K562 (cell line): ENCODE results near the gene KIF14. TPM values are rescaled to one million over a fixed set of nuclear protein-coding genes. Genes with fewer than 3 reads are reported as not detected.

ENCODE experiments used
- ATAC-seq: fragments of 200-7000 bp; cut with Tn5 transposase; 3 replicates; pipeline ENCODE4 v1.9.1; 2020; ENCODE audit warnings: moderate library complexity
- BruUV-seq: library from RNA; stranded (reverse); fragments of 400-500 nt; replicated peaks from 2 replicates; lab custom pipeline; 2021; lab: Mats Ljungman, UMichigan
- CTCF ChIA-PET: fragments of 300-600 bp; formaldehyde crosslinking; extraction: SDS; loops from one replicate; lab custom pipeline; 2021; ENCODE audit warnings: low intra/inter-chr PET ratio; lab: Yijun Ruan, JAX
- POLR2A ChIA-PET: fragments of 300-600, 350-650 bp; sonication (Branson Sonifier 250); formaldehyde crosslinking; extraction: SDS; loops from one replicate; lab custom pipeline; 2021; ENCODE audit warnings: antibody characterized with exemption, inconsistent platforms; lab: Yijun Ruan, JAX
- DNase-seq, 4 experiments: peaks; one replicate each; pipeline versions ENCODE4 v3.0.0 to v3.0.0-alpha.2; 2011 to 2018; ENCODE audit warnings: low spot score in 3 of 4, mixed read lengths in 3 of 4; ENCODE audit errors: extremely low read depth in 1 of 4
- FAIRE-seq: peaks from 2 replicates; lab custom pipeline; 2011; peaks lifted over from hg19 to GRCh38; lab: Jason Lieb, UNC
- H2AFZ ChIP-seq: 2 replicates; pipeline ENCODE4 v1.6.0; 2011; ENCODE audit warnings: low read depth, low read length, control low read depth, inconsistent platforms
- H3K27ac ChIP-seq: fragments of 200-600 bp; 3 replicates; pipeline ENCODE4 v1.8.0; 2011; ENCODE audit warnings: low read depth, mild to moderate bottlenecking, control low read depth, inconsistent platforms, low read length, moderate library complexity, mixed read lengths; ENCODE audit errors: extremely low read depth
- H3K27me3 ChIP-seq, 2 experiments: fragments of 300-600 bp in 1 of 2; 2 replicates in 1 of 2; 3 replicates in 1 of 2; pipeline versions ENCODE4 v1.6.0 to v1.8.0; 2011; ENCODE audit warnings: inconsistent platforms in 2 of 2, low read length in 2 of 2, mild to moderate bottlenecking in 1 of 2, mixed read lengths in 1 of 2, moderate library complexity in 1 of 2; ENCODE audit not compliant: control insufficient read depth in 2 of 2, insufficient read depth in 2 of 2
- H3K36me3 ChIP-seq: fragments of 300-600 bp; 3 replicates; pipeline ENCODE4 v1.8.0; 2011; ENCODE audit warnings: mild to moderate bottlenecking, low read length, inconsistent platforms; ENCODE audit not compliant: control insufficient read depth, insufficient read depth
- H3K4me1 ChIP-seq, 2 experiments: fragments of 200-600 bp in 1 of 2; replicated peaks in 1 of 2; 2 replicates in 1 of 2; 3 replicates in 1 of 2; pipeline versions ENCODE4 v1.5.1 to v1.8.0; 2011; ENCODE audit warnings: inconsistent platforms in 2 of 2, low read length in 2 of 2, mild to moderate bottlenecking in 1 of 2, mixed read lengths in 1 of 2, moderate library complexity in 1 of 2; ENCODE audit not compliant: control insufficient read depth in 2 of 2, insufficient read depth in 2 of 2
- H3K4me2 ChIP-seq: 2 replicates; pipeline ENCODE4 v1.6.1; 2011; ENCODE audit warnings: low read length, control low read depth, inconsistent platforms, mixed read lengths; ENCODE audit not compliant: insufficient read depth
- H3K4me3 ChIP-seq: fragments of 200-600 bp; sonication (generic), shearing (Covaris generic); 2 replicates; pipeline ENCODE4 v1.5.1; 2016; ENCODE audit warnings: control low read depth, inconsistent platforms
- H3K79me2 ChIP-seq: fragments of 200-600 bp; 3 replicates; pipeline ENCODE4 v1.8.0; 2011; ENCODE audit warnings: low read length, inconsistent platforms; ENCODE audit not compliant: control insufficient read depth, insufficient read depth
- H3K9ac ChIP-seq, 2 experiments: 2 replicates each; pipeline versions ENCODE4 v1.6.0 to v1.6.1; 2011; ENCODE audit warnings: low read depth in 2 of 2, low read length in 2 of 2, control low read depth in 1 of 2, inconsistent platforms in 1 of 2, mild to moderate bottlenecking in 1 of 2, mixed read lengths in 1 of 2; ENCODE audit not compliant: insufficient read depth in 1 of 2
- H3K9me1 ChIP-seq: one replicate; pipeline ENCODE4 v1.6.0; 2011; ENCODE audit warnings: inconsistent platforms, mild to moderate bottlenecking, low read length, moderate library complexity; ENCODE audit not compliant: control insufficient read depth, insufficient read depth
- H3K9me3 ChIP-seq: replicated peaks from 2 replicates; pipeline ENCODE4 v1.5.1; 2011; ENCODE audit warnings: low read depth, low read length, inconsistent platforms; ENCODE audit not compliant: control insufficient read depth, insufficient read depth
- H4K20me1 ChIP-seq: replicated peaks from 2 replicates; pipeline ENCODE4 v1.6.1; 2011; ENCODE audit warnings: low read length, inconsistent platforms, mixed read lengths; ENCODE audit not compliant: control insufficient read depth, insufficient read depth
- RBBP5 ChIP-seq: fragments of 200-600 bp; sonication (generic); IDR thresholded peaks from 2 replicates; pipeline ENCODE4 v1.6.1; 2012; ENCODE audit warnings: borderline replicate concordance, mild to moderate bottlenecking, low read length, control low read depth, inconsistent platforms; ENCODE audit not compliant: insufficient read depth, poor library complexity, severe bottlenecking
- WGBS: fragments of 100-300 bp; shearing (Covaris generic); methylation state at CpG from one replicate; pipeline ENCODE4 v1.1.6; 2016; ENCODE audit warnings: low coverage, mixed read lengths; ENCODE audit not compliant: insufficient coverage; ENCODE audit errors: missing lambda C conversion rate; 5-methylcytosine and 5-hydroxymethylcytosine counted together
- in situ Hi-C: fragments of 300-500 bp; cut with MboI; formaldehyde crosslinking; loops from 4 replicates; pipeline ENCODE4 v1.15.0; 2018; ENCODE audit warnings: inconsistent platforms, mixed read lengths
- intact Hi-C: fragments of 100-400 bp; cut with micrococcal nuclease; formaldehyde crosslinking; loops from 2 replicates; pipeline ENCODE4 v1.14.2; 2022
- polyA plus RNA-seq, 8 experiments: library from polyadenylated mRNA; depleted of rRNA in 4 of 8; stranded (reverse) in 5 of 8; unstranded in 3 of 8; fragments of >200 nt; fragmentation: Nextera tagmentation in 2 of 8; fragmentation: Illumina TruSeq in 1 of 8; extraction: Ambion mirVana in 2 of 8; extraction: Trizol in 1 of 8; gene quantifications; 2 replicates each; pipeline versions ENCODE4 v1.2.1 to v1.2.3, GENCODE V29; 2011 to 2014; ENCODE audit warnings: inconsistent platforms in 1 of 8, missing spikeins in 1 of 8
- total RNA-seq, 7 experiments: library from RNA; depleted of rRNA in 6 of 7; stranded (reverse); fragments of >200 nt in 6 of 7; fragmentation: Illumina TruSeq in 2 of 7; extraction: Trizol in 2 of 7; gene quantifications; 2 replicates each; pipeline versions ENCODE4 v1.2.1 to v1.2.3, GENCODE V29; 2011 to 2021; ENCODE audit warnings: low replicate concordance in 1 of 7
- TF ChIP-seq, protein P1 (sequence below): fragments of 450-650 bp; IDR thresholded peaks from 2 replicates; pipeline ENCODE4 v1.6.1; 2014; ENCODE audit warnings: low read depth, mild to moderate bottlenecking, moderate library complexity, borderline replicate concordance
- TF ChIP-seq, protein P2 (sequence below), 2 experiments: fragments of 200-800 bp in 1 of 2; sonication (Bioruptor generic) in 1 of 2; sonication (generic) in 1 of 2; formaldehyde crosslinking in 1 of 2; IDR thresholded peaks in 1 of 2; conservative IDR thresholded peaks in 1 of 2; 2 replicates each; pipeline versions ENCODE4 v1.5.0 to v1.6.1; 2016 to 2020; ENCODE audit warnings: missing compliant biosample characterization in 1 of 2, missing genetic modification characterization in 1 of 2, missing genetic modification reagents in 1 of 2
- TF ChIP-seq, protein P3 (sequence below): fragments of 250-450 bp; sonication (Bioruptor Pico); IDR thresholded peaks from 2 replicates; pipeline ENCODE4 v1.8.0; 2022; ENCODE audit warnings: moderate library complexity, mild to moderate bottlenecking, inconsistent platforms

Gene KIF14
- total and polyA plus RNA-seq, 9 of the 15 experiments (the other 6 are each of a cell fraction or from before 2014, with no cell fraction given), result 11.5 to 47.4 (median 29.0) TPM

DNA sequence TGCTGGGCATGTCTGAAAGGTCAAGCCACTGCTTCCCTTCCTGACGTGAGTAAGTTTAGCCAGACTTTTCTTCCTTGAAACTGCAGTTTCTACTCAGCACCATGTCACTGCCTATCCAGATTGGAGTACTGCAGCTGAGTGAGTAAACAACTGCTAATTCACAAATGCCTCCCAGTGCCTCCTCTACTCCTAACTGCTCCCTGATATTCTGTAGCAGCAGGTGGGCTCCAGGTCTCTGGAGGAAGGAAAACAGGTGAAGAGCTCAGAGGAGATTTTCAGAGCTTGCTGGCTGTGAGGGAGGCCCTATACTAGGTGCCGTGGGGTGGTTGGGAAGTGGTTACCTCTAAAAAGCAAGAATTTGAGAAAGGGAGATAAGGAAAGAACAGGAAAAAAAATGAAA lies 96.5 kb downstream of the KIF14 start:
- DNase-seq (no peak), ATAC-seq (no peak), FAIRE-seq (no peak)
- Histone ChIP-seq H3K9me3 (no peaks in the 10 kb centered on the region), H3K79me2 (no peaks in the 10 kb centered on the region), H3K4me2 (no peak overlapping the region), H3K4me3 (no peak overlapping the region), H3K9ac (no peak overlapping the region; a peak in 1 of 4 replicates), H3K9me1 (no peaks in the 10 kb centered on the region), H4K20me1 (no peaks in the 10 kb centered on the region; the same call in 1 of the 2 replicates), H2AFZ (no peak overlapping the region), H3K27ac (no peak overlapping the region), H3K4me1 (no peaks in the 10 kb centered on the region), H3K27me3 (peaks cover 28 to 63% of the 10 kb centered on the region in 2 experiments), H3K36me3 (no peaks in the 10 kb centered on the region)
- no TSS peak for BruUV-seq
- no peak for TF ChIP-seq RBBP5
- TF ChIP-seq, protein P1, sequence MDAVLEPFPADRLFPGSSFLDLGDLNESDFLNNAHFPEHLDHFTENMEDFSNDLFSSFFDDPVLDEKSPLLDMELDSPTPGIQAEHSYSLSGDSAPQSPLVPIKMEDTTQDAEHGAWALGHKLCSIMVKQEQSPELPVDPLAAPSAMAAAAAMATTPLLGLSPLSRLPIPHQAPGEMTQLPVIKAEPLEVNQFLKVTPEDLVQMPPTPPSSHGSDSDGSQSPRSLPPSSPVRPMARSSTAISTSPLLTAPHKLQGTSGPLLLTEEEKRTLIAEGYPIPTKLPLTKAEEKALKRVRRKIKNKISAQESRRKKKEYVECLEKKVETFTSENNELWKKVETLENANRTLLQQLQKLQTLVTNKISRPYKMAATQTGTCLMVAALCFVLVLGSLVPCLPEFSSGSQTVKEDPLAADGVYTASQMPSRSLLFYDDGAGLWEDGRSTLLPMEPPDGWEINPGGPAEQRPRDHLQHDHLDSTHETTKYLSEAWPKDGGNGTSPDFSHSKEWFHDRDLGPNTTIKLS, result no peak
- in situ Hi-C loops, result loop anchor here (25.0 kb wide), 1 partner anchor 1762 kb away; no protein-coding TSS in a partner anchor
- ChIA-PET POLR2A (no interaction called here), CTCF (no interaction called here)
- WGBS, result 5% methylated on average over 2 of the region's 2 CpGs
- intact Hi-C loops, result no loop called here

DNA sequence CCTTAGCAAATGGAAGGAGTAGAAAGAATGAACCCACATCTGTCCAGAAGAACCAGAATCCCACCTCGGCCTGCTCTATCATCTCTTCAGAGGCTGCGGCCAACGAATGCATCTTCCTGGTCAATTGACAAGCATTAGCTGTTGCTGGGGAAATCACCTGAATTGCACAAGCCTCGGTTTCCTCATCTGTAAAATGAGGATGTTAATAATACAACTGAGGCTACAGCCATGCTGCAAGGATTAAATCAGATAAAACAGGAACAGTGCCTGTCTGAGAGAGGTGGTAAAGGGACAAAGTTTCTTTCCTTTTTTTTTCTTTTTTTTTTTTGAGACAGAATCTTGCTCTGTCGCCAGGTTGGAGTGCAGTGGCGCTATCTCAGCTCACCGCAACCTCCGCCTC lies 99.8 kb downstream of the KIF14 start:
- no peaks in the 10 kb centered on the region; the same call in 1 of the 2 replicates for H4K20me1 ChIP-seq
- WGBS, result 9% methylated on average over 8 of the region's 8 CpGs
- no peak overlapping the region for H3K9ac ChIP-seq
- CTCF ChIA-PET, result no interaction called here
- no peaks in the 10 kb centered on the region for H3K9me1 ChIP-seq
- no peaks in the 10 kb centered on the region for H3K36me3 ChIP-seq
- POLR2A ChIA-PET, result no interaction called here
- intact Hi-C loops, result no loop called here
- H3K27me3 ChIP-seq, result peaks cover 21 to 43% of the 10 kb centered on the region in 2 experiments
- in situ Hi-C loops, result loop anchor here (25.0 kb wide), 1 partner anchor 1758 kb away; no protein-coding TSS in a partner anchor
- no peaks in the 10 kb centered on the region for H3K9me3 ChIP-seq
- H3K79me2 ChIP-seq, result no peaks in the 10 kb centered on the region
- TF ChIP-seq, protein P2, sequence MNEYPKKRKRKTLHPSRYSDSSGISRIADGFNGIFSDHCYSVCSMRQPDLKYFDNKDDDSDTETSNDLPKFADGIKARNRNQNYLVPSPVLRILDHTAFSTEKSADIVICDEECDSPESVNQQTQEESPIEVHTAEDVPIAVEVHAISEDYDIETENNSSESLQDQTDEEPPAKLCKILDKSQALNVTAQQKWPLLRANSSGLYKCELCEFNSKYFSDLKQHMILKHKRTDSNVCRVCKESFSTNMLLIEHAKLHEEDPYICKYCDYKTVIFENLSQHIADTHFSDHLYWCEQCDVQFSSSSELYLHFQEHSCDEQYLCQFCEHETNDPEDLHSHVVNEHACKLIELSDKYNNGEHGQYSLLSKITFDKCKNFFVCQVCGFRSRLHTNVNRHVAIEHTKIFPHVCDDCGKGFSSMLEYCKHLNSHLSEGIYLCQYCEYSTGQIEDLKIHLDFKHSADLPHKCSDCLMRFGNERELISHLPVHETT (CRISPR knock-in tag; conservative IDR thresholded peaks at IDR 0.05 in 1 of 2, IDR thresholded peaks at IDR 0.05 in 1 of 2), result no peak
- TF ChIP-seq, protein P3, sequence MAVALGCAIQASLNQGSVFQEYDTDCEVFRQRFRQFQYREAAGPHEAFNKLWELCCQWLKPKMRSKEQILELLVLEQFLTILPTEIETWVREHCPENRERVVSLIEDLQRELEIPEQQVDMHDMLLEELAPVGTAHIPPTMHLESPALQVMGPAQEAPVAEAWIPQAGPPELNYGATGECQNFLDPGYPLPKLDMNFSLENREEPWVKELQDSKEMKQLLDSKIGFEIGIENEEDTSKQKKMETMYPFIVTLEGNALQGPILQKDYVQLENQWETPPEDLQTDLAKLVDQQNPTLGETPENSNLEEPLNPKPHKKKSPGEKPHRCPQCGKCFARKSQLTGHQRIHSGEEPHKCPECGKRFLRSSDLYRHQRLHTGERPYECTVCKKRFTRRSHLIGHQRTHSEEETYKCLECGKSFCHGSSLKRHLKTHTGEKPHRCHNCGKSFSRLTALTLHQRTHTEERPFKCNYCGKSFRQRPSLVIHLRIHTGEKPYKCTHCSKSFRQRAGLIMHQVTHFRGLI (CRISPR knock-in tag), result no peak
- TF ChIP-seq, all 486 proteins: peak for 0
- H3K4me3 ChIP-seq, result no peak overlapping the region
- no TSS peak for BruUV-seq
- H3K4me1 ChIP-seq, result no peaks in the 10 kb centered on the region
- no peak overlapping the region for H2AFZ ChIP-seq
- no peak for ATAC-seq
- H3K27ac ChIP-seq, result no peak overlapping the region
- no peak for FAIRE-seq
- no peak overlapping the region for H3K4me2 ChIP-seq
- DNase-seq, result no peak
